ENCODE data around the gene KIF24.
"Not testable (repeated sequence)": the region's sequence is repeated elsewhere in the genome, so short reads cannot be mapped to it uniquely, and the experiment has no call there.

The KIF24 gene

GRCh38 chr9:34338665-34339385 is 9.8 kb upstream of the KIF24 start:
- no peak for TF ChIP-seq CTCF (conservative IDR thresholded peaks at IDR 0.05; ENCODE audit: low read depth, low read length)
- H3K4me3 ChIP-seq (ENCODE audit: low read depth, low read length): no peak overlapping the region
- DNase-seq (ENCODE audit: low read depth): no peak

GRCh38 chr9:34338079-34338478 is 9.0 kb upstream of the KIF24 start:
- not testable (repeated sequence) for DNase-seq (ENCODE audit: low read depth); H3K4me3 ChIP-seq (ENCODE audit: low read depth, low read length)

- TF ChIP-seq CTCF (conservative IDR thresholded peaks at IDR 0.05; ENCODE audit: low read depth, low read length): peak; percentile 43
- DNase-seq (ENCODE audit: low read depth): peak; percentile 52
- H3K4me3 ChIP-seq (ENCODE audit: low read depth, low read length): no peak overlapping the region
Observed at GRCh38 chr9:34337403-34337802, 8.3 kb upstream of the KIF24 start.

GRCh38 chr9:34335376-34335775 is 6.3 kb upstream of the KIF24 start:
- no peak for DNase-seq (ENCODE audit: low read depth)
- no peak for TF ChIP-seq CTCF (conservative IDR thresholded peaks at IDR 0.05; ENCODE audit: low read depth, low read length)
- H3K4me3 ChIP-seq (ENCODE audit: low read depth, low read length): no peak overlapping the region

- DNase-seq (ENCODE audit: low read depth): no peak
- no peak for TF ChIP-seq CTCF (conservative IDR thresholded peaks at IDR 0.05; ENCODE audit: low read depth, low read length)
- H3K4me3 ChIP-seq (ENCODE audit: low read depth, low read length): no peak overlapping the region
Observed at GRCh38 chr9:34334916-34335315, 5.8 kb upstream of the KIF24 start.

GRCh38 chr9:34334337-34334824 is 5.3 kb upstream of the KIF24 start:
- no peak for DNase-seq (ENCODE audit: low read depth)
- no peak for TF ChIP-seq CTCF (conservative IDR thresholded peaks at IDR 0.05; ENCODE audit: low read depth, low read length)
- no peak overlapping the region for H3K4me3 ChIP-seq (ENCODE audit: low read depth, low read length)

GRCh38 chr9:34333836-34334235 is 4.8 kb upstream of the KIF24 start:
- no peak for DNase-seq (ENCODE audit: low read depth)

More at GRCh38 chr9:34333836-34334235, 4.8 kb upstream of the KIF24 start:
- no peak for TF ChIP-seq CTCF (conservative IDR thresholded peaks at IDR 0.05; ENCODE audit: low read depth, low read length)
- no peak overlapping the region for H3K4me3 ChIP-seq (ENCODE audit: low read depth, low read length)
